ENCODE data around the gene ZSWIM3. TPM values are rescaled to one million over a fixed set of nuclear protein-coding genes. Genes with fewer than 3 reads are reported as not detected.
A peak's percentile ranks its signal among the peaks of the same experiment; 100 is the strongest.

The ZSWIM3 gene
- total RNA-seq, 2 donors from 2014 or later: 2.3 to 2.5 TPM

GRCh38 chr20:45918779-45919537 is 61.5 kb downstream of the ZSWIM3 start:
- intact Hi-C loops (cut with DNase I): no loop called here
- DNase-seq (ENCODE audit: low spot score): no peak

- intact Hi-C loops (cut with DNase I): no loop called here
- DNase-seq (ENCODE audit: low spot score): no peak
Measured at GRCh38 chr20:45919542-45920399, 62.4 kb downstream of the ZSWIM3 start.

GRCh38 chr20:45920462-45921336 is 63.3 kb downstream of the ZSWIM3 start:
- intact Hi-C loops (cut with DNase I): no loop called here
- DNase-seq (ENCODE audit: low spot score): no peak

GRCh38 chr20:45921337-45922189 is 64.1 kb downstream of the ZSWIM3 start:
- intact Hi-C loops (cut with DNase I): no loop called here
- no peak for DNase-seq (ENCODE audit: low spot score)

GRCh38 chr20:45924391-45925261 is 67.2 kb downstream of the ZSWIM3 start:
- peak; percentile 90 for DNase-seq (ENCODE audit: low spot score)
- intact Hi-C loops (cut with DNase I): no loop called here

- intact Hi-C loops (cut with DNase I): no loop called here
- no peak for DNase-seq (ENCODE audit: low spot score)
Measured at GRCh38 chr20:45925821-45926506, 68.5 kb downstream of the ZSWIM3 start.

GRCh38 chr20:45926731-45927070 is 69.3 kb downstream of the ZSWIM3 start:
- intact Hi-C loops (cut with DNase I): no loop called here
- DNase-seq (ENCODE audit: low spot score): no peak

GRCh38 chr20:45927071-45927878 is 69.9 kb downstream of the ZSWIM3 start:
- DNase-seq (ENCODE audit: low spot score): no peak
- intact Hi-C loops (cut with DNase I): no loop called here

Other genes starting within 250 kb of the ZSWIM3 start
- not detected for gene WFDC10A, start 227.9 kb upstream of the ZSWIM3 start, total RNA-seq
- gene WFDC9, start 226.3 kb upstream of the ZSWIM3 start, total RNA-seq: not detected
- not detected for gene WFDC11, start 187.4 kb upstream of the ZSWIM3 start, total RNA-seq
- gene WFDC13, start 155.6 kb upstream of the ZSWIM3 start, total RNA-seq: not detected
- under 1 TPM in 1 of 2 donors, not detected in 1; 0.48 TPM for gene WFDC10B, start 152.6 kb upstream of the ZSWIM3 start, total RNA-seq
- not detected for gene SPINT4, start 135.3 kb upstream of the ZSWIM3 start, total RNA-seq
- gene WFDC3, start 65.7 kb upstream of the ZSWIM3 start, total RNA-seq: 1 to 10 TPM in 1 of 2 donors, not detected in 1; 4.7 TPM
- gene DNTTIP1, start 65.7 kb upstream of the ZSWIM3 start, total RNA-seq: 10 to 100 TPM; 20.3 to 23.7 TPM
- under 1 TPM in 1 of 2 donors, not detected in 1; 0.79 TPM for gene UBE2C, start 45.0 kb upstream of the ZSWIM3 start, total RNA-seq
- gene TNNC2, start 30.3 kb upstream of the ZSWIM3 start, total RNA-seq: under 1 TPM; 0.48 to 0.60 TPM
- 10 to 100 TPM; 35.8 to 55.4 TPM for gene SNX21, start 23.8 kb upstream of the ZSWIM3 start, total RNA-seq
- gene ACOT8, start 222 bp upstream of the ZSWIM3 start, total RNA-seq: 10 to 100 TPM; 12.2 to 14.1 TPM
- 1 to 10 TPM; 6.5 to 7.0 TPM for gene ZSWIM1, start 23.6 kb downstream of the ZSWIM3 start, total RNA-seq
- 1 to 10 TPM in 1 of 2 donors, under 1 TPM in 1; 1.00 to 9.6 TPM for gene SPATA25, start 30.0 kb downstream of the ZSWIM3 start, total RNA-seq
- gene NEURL2, start 33.6 kb downstream of the ZSWIM3 start, total RNA-seq: 10 to 100 TPM; 10.0 to 35.4 TPM
- 100 to 1,000 TPM in 1 of 2 donors, 10 to 100 TPM in 1; 81.2 to 112 TPM for gene CTSA, start 33.7 kb downstream of the ZSWIM3 start, total RNA-seq
- 100 to 1,000 TPM; 134 to 689 TPM for gene PLTP, start 54.5 kb downstream of the ZSWIM3 start, total RNA-seq
- 10 to 100 TPM; 27.3 to 35.7 TPM for gene PCIF1, start 77.1 kb downstream of the ZSWIM3 start, total RNA-seq
- gene ZNF335, start 114.6 kb downstream of the ZSWIM3 start, total RNA-seq: 10 to 100 TPM; 12.6 to 13.7 TPM
- gene MMP9, start 151.3 kb downstream of the ZSWIM3 start, total RNA-seq: 10 to 100 TPM in 1 of 2 donors, 1 to 10 TPM in 1; 2.2 to 16.6 TPM
- under 1 TPM in 1 of 2 donors, not detected in 1; 0.48 TPM for gene SLC12A5, start 171.6 kb downstream of the ZSWIM3 start, total RNA-seq
- 10 to 100 TPM; 18.7 to 20.4 TPM for gene NCOA5, start 232.3 kb downstream of the ZSWIM3 start, total RNA-seq

Data from posterior vena cava (tissue), 2 donors.